CD1c-positive myeloid dendritic cell (primary cell): Measurements from ENCODE around the gene DRAP1.
A peak's percentile ranks its signal among the peaks of the same experiment; 100 is the strongest.

Experiments used
- DNase-seq: peaks from one replicate; pipeline ENCODE4 v3.0.0-alpha.2; 2016; ENCODE audit errors: extremely low spot score

The DRAP1 gene

GRCh38 chr11:65919141-65919572, at the start of gene DRAP1:
Gene DRAP1 (plus strand): TSS chr11:65919426. CDS start chr11:65919502, 76 bp downstream.
- peak; percentile 99 for DNase-seq

DNA sequence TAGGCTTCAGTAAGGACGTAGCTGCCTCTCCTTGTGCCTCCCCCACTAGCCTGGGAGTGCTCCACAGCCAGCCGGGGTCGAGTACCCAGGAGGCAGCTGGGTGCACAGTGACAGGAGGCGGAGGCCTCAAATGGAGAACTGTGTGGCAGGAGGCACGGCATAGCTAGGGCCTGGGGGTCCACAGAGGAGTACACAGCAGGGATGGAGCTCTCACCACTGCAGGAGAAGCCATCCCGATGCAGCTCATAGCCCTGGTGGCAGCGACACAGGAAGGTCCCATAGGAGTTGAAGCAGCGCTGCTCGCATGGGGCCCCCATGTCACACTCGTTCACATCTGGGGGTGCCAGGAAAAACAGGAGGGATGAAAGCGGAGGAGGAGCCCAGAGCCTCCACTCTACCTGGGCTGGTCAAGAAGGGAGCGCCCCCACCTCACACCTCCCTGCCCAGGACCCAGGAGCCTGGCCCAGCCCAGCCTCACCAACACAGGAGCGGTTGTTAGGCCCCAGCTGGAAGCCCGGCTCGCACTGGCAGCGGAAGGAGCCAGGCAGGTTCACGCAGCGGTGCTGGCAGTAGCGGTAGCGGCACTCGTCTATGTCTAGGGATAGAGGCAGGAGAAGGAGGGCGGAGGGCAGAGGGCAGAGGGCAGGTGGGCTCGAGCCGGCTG, 49.5 kb upstream of the DRAP1 start:
- DNase-seq: no peak

DNA sequence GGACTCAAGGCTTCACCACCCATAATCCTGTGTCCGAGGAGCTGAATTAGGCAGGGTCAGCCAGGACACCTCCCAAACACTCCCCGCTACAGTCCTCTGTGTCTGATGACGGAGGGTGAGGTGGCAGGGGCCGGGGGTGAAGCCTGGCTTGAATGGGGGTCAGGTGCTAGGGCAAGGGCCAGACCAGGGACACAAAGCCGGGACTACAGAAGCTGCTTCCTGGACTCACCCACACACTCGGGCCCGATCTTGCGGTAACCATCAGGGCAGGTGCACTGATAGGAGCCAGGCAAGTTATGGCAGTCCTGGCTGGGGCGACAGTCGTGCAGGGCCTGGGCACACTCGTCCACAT, 48.9 kb upstream of the DRAP1 start:
- DNase-seq: no peak

GRCh38 chr11:65870706-65871681, 48.2 kb upstream of the DRAP1 start:
- DNase-seq: no peak

GRCh38 chr11:65871811-65872548, 47.2 kb upstream of the DRAP1 start:
- DNase-seq: no peak

- DNase-seq: no peak
These were observed 46.5 kb upstream of the DRAP1 start, which contains the start of gene EFEMP2 for GRCh38 chr11:65872586-65873317. Gene EFEMP2 (minus strand): TSS chr11:65872800. CDS start chr11:65872354, 446 bp downstream.

DNA sequence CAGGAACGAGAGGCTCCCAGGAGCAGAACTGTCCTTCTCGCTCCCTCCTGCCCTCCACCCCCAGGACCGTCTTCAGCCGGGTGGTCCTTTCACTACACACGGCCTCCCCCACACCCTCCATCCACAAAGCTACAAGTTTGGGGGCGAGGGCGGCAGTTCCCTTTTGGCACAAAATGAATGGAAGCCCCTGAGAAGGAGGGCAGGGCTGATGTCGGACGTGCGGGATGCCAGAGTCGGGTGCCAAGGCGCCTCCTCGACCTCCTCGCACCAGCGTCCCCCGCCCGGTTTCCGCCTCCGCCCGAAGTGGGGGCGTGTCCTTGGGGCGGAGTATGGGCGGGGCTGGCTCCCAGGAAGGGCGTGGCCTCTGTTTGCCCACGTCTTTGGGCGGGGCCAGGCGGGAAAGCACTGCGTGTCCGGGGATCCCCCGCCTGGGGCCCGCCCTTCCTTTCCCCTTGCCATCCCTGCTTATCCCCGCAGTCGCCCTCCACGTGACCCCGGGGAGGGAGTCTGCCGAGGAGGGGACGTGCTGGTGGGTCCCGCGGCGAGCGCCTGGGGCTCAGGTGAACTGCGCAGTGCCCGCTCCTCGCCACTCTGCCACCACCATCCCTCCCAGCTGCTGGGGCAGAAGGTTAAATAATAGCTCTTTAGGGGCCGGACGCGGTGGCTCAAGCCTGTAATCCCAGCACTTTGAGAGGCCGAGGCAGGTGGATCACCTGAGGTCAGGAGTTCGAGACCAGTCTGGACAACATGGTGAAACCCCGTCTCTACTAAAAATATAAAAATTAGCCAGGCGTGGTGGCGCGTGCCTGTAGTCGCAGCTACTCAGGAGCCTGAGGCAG, 45.7 kb upstream of the DRAP1 start:
- peak; percentile 95 for DNase-seq

DNA sequence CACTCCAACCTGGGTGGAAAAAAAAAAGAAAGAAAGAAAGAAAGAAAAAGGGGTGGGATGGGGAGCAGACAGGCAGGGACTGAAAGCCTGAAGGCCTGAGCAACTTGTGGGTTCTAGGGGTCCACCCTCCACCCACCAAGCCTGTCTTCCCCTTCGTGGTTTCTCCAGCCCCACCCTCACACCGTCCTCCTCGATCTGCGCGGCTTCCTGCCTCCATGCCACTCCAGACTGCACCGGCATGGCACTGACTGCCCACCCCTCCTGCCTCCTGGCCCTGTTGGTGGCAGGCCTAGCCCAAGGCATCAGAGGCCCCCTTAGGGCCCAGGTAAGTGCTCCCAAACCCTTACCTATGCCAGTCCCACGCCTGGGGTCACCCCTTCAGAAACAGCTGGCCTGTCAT, 39.6 kb upstream of the DRAP1 start, which contains the start of gene CTSW:
CTSW (plus strand) TSS at position 221 of the 400 bp plus-strand sequence; CDS start at position 239, 18 bp downstream.
- DNase-seq: peak; percentile 41

DNA sequence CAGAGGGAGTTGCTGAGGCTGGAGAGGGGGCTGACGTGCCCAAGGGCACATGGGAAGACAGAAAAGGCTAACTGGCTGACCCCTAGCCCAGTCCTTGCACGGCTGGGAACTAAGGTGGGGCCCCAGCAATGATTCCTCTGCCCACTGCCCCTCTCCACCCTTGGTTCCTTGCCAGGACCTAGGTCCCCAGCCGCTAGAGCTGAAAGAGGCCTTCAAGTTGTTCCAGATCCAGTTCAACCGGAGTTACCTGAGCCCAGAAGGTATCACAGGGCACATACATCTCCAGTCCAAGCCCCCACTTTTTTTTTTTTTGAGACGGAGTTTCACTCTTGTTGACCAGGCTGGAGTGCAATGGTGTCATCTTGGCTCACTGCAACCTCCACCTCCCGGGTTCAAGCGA, 39.2 kb upstream of the DRAP1 start:
- DNase-seq: no peak

DNA sequence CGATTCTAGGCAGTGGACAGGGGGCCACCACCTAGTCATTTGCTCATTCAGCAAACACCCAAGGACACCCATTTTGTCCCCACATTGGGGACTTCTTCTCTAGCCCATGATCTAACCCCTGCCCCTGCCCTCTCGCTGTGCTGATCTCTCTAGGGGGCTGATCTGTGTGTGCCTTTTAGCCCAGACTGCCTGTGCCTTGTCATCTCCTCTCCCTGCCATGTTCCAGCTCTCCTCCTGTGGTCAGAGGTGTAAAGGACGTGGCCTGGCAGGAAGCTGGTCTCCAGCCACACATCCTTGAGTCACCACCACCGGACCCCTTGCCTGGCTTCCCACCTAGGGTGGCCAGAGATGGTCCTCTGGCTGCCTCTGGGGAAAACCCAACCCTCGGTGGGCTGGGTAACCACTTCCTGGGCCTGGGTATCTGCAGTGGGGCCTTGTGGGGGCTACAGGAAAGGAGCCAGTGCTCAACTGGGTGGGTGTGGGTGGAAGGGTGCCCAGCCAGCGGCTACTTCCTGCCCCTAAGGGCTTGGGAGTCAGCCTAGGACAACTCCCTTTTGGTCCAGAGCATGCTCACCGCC, 38.3 kb upstream of the DRAP1 start:
- DNase-seq: no peak

DNA sequence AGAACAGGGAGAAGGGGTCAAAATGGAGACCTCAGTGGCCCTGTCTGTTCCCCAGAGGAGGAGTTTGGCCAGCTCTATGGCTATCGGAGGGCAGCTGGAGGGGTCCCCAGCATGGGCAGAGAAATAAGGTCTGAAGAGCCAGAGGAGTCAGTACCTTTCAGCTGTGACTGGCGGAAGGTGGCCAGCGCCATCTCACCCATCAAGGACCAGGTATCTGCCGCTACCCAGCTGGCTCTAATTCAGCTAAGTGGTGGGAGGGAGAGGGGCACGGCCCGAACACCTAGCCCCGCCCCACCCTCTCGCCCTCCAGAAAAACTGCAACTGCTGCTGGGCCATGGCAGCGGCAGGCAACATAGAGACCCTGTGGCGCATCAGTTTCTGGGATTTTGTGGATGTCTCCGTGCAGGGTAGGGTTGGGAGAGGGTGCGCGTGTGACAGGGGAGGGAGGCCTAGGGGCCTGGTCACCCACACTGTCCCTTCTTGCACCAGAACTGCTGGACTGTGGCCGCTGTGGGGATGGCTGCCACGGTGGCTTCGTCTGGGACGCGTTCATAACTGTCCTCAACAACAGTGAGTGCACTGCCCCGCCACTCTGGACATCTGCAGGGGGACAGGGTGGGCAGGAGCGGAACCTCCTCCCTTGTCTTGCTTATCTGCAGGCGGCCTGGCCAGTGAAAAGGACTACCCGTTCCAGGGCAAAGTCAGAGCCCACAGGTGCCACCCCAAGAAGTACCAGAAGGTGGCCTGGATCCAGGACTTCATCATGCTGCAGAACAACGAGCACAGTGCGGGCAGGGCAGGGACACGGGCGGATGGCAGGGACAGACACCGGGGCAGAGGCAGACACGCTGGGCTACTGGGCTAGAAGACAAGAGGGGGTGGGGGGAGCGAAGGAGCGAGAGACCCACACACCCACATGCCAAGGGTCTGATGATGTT, 36.8 kb upstream of the DRAP1 start:
- no peak for DNase-seq

- no peak for DNase-seq
These were observed 36.0 kb upstream of the DRAP1 start for GRCh38 chr11:65883058-65883761.

DNA sequence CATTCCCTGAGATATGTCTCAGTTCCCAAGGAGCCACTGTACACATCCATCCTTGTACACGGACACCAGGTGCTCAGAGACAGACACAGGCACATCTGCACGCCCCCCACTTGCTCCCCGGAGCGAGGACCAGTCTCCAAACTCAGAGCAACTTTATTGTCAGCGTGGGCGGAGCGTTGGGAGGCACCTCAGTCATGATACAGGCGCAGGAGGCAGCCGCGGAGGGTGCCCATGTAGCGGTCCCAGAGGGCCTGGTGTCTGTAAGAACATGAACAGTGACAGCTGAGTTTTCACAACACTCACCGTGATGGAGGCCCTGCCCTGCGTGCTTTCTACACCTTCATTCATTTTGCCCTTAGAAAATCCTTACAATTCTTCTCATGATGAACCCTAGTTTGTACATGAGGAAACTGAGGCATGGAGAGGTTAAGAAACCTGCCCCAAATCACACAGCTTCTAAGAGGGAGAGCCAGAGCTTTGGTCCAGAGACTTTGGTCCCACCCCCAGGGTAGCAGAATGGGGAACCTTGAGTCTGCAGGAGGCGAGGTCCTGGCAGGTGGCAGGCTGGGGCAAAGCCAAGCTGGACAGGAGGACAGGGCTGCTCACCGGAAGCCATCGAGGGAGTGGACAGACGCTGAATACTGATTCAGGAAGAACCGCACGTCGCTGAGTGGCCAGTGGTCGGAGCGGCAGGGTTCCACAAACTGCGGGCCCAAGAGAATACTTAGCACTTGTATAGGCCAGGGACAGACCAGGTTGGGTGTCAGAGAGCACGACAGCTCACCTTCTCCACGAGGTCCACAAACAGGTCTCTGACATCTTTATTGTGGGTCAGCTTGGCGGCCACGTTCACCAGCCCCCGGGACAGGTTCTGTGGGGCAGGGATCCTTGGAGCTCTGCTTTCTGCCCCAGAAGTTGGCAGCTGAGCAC, 35.2 kb upstream of the DRAP1 start:
- no peak for DNase-seq

DNA sequence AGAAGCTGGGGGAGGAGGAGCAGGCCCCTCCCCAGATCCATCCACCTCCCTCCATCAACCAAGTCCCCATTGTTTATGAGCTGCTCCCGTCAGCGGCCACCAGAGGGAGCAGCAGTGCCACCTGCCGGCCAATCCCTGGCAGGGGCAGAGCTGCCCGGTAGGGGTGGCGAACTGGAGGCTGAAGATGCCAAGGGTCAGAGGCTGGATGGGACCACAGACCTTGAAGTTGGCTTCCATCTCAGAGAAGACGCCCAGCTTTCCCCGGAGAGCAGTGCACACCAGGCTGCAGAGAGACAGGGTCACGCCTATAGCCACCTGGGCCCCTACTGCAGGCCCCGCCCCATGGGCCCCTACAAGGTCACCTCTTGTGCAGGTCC, 34.5 kb upstream of the DRAP1 start:
- peak; percentile 89 for DNase-seq

- no peak for DNase-seq
These were observed 34.0 kb upstream of the DRAP1 start for GRCh38 chr11:65885231-65885630.

DNA sequence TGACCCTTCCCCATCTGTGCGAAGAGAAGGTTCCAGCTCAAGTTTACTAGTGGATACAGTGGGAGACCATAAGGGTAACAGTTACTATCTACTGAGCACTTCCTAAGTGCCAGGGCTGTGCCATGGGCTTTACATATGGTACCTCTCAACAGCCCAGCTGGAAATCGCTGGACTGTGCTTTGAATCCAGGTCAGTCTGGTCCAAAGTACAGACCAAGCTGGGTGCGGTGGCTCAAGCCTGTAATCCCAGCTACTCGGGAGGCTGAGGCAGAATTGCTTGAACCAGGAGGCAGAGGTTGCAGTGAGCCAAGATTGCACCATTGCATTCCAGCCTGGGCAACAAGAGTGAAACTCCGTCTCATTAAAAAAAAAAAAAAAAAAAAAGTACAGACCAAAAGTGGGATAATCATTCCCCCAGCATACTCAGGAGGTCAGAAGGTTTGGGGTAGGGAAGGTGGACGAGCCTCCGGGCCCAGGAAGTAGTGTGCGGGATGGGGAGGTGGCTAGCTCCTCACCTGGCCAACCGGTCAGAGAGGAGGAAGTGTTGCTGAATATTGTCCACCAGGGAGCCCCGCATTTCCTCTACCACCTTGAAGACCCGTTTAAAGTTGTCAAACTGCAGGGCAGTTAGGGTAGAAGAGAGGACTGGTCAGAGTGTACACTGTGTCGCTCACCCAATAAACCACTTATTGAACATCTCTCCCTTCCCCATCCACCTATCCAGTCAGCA, 33.3 kb upstream of the DRAP1 start:
- DNase-seq: no peak
